Esophagus muscularis mucosa (tissue), 4 donors: ENCODE data around the gene KRTAP9-8.

ENCODE experiments used
- CTCF ChIP-seq, 3 experiments: fragments of 200-600 bp in 2 of 3; fragments of 450-650 bp in 1 of 3; sonication (generic) in 2 of 3; IDR thresholded peaks; one replicate each; pipeline ENCODE4 v1.5.1; 2017 to 2019; ENCODE audit warnings: antibody characterized with exemption in 3 of 3, mild to moderate bottlenecking in 2 of 3, moderate library complexity in 1 of 3
- EP300 ChIP-seq: sonication (generic); formaldehyde crosslinking; IDR thresholded peaks from one replicate; pipeline ENCODE4 v1.6.1; 2017; ENCODE audit warnings: antibody characterized with exemption
- POLR2A ChIP-seq: fragments of 450-650 bp; IDR thresholded peaks from one replicate; pipeline ENCODE4 v1.6.1; 2017; ENCODE audit warnings: antibody characterized with exemption, moderate library complexity, mild to moderate bottlenecking, low read depth

GRCh38 chr17:41263212-41263611, 25.4 kb downstream of the KRTAP9-8 start:
- TF ChIP-seq POLR2A (no peak), CTCF (IDR thresholded peaks at IDR 0.05) (no peak), EP300 (no peak)
